GM18505 (cell line): ENCODE results near the gene MYO1B.

Experiments
- ATAC-seq: cut with Tn5 transposase; IDR thresholded peaks from one replicate; pipeline ENCODE4 v1.9.1; 2021; ENCODE audit not compliant: unreplicated experiment
- POLR2A ChIP-seq: IDR thresholded peaks from 4 replicates; pipeline ENCODE4 v1.6.1; 2011; ENCODE audit warnings: borderline replicate concordance; ENCODE audit not compliant: insufficient read depth, insufficient read length; ENCODE audit errors: extremely low read depth

The MYO1B gene

DNA sequence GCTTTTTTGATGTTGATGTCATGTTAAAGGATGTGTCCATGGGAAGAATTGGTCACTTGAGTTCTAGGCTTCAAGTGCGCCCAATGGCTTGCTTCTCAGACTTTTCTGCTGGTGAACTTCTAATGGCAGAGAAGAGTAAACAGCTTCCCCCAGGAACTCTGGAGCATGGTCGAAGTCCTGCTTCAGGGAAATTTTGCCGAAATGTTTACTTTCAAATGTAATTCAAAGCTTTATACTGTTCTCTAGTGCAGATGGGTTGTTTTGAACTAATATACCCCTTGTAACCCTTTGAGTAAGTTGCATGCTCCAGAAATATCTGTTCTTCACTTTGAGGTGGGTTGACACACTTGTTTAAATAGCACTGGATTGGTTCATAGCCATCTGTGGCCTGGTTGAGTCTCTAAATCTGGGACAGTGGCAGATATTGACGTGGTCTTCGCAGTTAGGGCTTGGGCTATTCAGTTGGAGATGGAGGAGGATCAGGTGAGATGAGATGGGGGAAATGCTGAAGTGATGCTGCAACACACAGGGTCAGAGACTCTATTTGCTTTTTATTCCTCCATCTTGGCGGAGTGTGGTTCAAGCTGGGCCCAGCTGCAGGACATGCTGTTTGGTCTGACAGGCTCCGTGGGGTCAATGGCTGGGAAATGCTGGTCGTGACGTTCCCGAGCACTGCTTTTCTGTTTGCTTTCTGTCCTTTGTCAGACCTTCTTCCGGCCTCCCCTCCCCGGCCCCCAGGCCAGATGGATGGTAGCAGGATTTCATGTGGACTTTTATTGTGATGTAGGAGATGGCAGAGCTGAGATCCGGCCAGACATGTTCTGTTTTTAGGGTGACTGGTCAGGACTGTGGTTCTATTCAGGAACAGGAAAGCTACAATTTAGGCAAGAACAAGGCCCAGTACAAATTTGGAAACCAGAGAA, 35.9 kb downstream of the MYO1B start:
- TF ChIP-seq POLR2A: no peak
- ATAC-seq: no peak

DNA sequence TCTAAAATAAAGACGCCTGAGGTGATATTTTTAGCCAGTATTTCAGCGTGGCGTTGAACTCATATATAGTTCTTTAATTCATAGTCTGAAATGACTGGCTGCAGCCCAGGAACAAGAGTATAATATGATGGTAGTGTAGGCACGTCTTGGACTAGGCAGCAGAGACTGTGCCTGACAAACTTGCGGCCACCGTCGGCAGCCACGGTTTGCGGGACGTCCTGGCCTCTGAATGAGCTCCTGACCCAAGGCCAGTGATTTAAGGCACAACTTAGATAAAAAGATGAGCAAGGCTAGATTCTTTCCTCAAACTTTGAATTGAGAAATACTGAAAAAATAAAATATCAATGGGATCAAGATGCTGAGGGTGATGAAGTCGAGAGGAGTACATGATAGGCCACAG, 40.0 kb downstream of the MYO1B start:
- TF ChIP-seq POLR2A: no peak
- no peak for ATAC-seq

DNA sequence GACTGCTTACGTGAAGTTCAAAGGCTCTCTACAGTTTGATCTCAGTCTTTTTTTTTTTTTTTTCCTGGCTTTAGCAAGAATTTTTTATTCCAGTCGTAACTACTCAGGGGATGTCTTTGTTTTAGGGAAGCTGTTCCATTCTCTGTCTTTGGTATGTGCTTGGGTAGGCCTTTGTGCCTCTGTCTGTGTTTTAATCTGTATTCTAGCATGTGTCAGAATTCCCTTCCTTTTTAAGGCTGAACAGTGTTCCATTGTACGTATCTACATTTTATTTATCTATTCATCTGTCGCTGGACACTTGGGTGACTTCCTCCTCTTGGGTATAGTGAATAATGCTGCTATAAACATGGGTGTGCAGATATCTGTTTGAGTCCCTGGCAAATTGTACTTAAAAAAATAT, 42.6 kb downstream of the MYO1B start:
- no peak for ATAC-seq
- no peak for TF ChIP-seq POLR2A

DNA sequence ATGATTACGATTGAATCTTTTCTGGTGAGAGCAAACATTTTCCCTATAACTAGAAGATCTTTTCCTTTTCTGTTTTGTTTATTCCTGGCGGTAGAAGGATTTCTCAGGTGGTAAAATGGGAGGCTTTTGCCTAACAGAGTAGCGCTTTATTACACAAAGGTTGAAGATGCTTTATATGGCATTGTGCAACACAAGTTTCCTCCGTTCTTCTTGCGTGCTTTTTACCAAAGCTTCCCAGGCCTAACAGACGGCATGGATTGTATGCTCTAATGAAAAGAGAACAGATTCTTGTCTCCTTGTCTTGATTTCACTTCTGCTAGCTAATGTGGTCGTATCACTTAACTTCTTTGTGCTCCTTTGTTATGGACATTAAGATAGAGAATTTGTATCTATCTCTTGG, 43.8 kb downstream of the MYO1B start:
- ATAC-seq: no peak
- TF ChIP-seq POLR2A: no peak

DNA sequence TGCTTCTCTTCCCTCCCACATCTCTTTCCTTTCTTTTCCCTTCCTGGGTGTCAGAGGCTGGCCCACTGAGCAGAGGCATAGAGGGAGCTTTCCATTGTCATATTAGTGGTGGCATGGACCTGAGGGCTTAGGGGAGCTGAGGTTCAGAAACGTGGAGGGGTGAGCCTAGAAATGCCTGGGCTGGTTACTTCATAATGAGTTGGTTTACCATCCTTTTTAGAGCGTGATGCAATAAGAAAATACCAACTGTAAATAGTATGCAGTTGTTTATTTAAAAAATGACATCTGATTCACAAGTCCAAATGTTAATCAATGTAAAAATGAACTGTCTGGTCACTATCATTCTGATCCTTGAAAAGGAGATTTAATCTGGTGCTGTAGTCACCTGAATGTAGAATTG, 46.3 kb downstream of the MYO1B start:
- ATAC-seq: no peak
- TF ChIP-seq POLR2A: no peak

DNA sequence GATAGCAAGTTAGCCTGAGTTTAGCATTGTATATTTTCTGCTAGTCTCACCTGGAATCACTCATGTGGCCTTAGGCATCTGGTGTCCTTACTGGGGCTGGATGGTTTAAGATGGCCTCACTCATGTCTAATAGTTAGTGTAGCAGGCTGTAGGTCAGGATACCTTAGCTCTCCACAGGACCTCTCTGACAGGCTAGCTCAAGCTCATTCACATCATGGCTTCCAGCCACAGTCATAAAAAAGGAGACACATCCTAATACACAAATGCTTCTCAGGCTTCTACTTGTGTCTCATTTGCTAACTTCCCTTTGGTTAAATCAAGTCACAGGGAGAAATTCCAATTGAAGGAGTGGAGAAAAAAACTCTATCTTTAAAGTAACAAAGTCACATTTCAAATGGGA, 47.7 kb downstream of the MYO1B start:
- TF ChIP-seq POLR2A: no peak

DNA sequence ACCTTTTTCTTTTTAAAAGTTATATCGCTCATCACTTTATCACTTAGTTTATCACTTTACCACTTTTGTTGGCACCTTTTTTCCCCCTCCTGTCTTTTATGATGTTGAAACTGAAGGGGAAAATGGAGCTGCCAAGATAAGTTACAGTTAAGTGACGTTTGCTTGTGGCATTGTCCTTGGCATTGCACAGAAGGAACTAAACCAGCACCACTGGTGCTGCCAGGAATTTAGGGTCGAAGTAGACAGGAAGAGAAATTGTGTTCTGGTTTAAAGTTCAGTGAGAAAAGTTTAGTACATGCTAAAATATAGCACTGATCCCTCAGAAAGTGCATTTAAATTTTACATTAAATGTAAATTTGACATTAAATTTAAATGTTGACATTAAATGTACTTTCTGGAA, 49.9 kb downstream of the MYO1B start:
- TF ChIP-seq POLR2A: no peak
- ATAC-seq: no peak

More for the DNA sequence above, 47.7 kb downstream of the MYO1B start:
- ATAC-seq: no peak

DNA sequence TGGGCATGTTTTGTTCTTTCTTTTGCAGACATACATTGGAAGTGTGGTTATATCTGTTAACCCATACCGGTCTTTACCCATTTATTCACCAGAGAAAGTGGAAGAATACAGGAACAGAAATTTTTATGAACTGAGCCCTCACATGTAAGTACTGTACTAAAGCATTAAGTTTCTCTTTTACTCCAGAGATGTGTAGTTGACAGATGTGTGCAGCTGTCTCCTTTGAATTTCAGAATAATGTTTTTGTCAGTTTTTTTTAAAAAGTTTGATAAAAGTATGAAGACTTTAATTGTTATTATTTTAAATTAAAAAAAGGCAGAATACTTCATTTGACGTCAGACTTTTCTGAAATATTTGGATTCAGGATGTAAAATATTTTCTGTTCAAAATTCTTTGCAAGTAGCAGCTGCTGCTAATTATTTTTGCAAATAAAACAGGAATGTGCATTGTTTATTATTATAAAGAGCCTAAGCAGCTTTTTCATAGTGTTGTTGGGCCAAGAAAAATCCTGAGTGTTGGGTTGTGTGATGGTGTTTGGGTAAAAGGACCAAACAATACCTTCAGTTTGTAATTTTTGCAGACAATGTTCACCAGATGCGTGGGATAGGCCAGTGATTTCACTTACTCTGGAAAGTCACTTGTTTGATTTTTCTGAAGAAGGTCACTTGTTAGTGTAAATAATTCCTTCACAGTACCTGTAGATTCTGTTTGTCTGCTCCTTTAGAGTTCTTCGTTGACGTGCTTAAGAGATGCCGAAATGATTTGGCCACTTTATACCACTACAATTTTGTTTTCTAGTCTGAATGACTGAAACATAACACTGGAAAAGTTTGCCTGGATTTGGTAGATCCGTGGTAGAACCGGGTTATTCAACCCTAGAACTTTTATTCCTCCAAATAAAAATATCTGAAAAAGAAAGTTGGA, 51.1 kb downstream of the MYO1B start:
- no peak for ATAC-seq
- no peak for TF ChIP-seq POLR2A

DNA sequence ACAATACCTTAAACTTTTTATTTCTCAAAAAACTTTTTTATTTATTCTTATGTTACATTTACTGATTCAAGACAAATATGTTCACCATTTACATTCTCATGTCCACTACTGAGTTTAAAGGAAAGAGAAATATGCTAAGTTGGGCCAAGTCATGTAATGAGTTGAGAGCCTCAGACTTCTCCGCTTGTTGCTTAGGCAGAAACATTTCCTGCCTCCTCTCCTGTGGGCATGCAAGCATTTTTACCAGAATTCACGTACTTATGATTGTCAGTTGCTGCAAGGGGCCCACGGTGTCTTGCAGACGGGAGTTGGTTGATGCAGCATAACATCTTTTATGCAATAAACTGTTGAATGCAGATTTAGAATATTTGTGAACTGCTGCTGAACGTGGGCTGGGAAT, 51.8 kb downstream of the MYO1B start:
- no peak for ATAC-seq
- no peak for TF ChIP-seq POLR2A

DNA sequence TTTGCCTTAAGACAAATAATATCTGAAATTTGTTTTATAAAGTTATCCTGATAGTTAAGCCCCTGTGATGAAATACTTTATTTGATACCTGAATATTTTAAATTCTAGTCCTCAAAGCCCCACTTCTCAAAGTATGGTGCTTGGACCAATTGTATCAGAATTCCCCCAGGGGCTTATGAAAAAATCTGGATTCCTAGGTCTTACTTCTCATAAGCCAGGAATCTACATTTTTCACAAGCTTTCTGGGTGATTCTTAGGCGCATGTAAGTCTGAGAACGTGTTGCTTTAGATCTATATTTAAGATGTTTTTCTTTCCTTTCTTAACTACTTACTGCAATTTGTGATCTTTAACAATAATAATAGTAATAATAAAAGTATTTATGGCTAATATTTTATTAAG, 53.1 kb downstream of the MYO1B start:
- ATAC-seq: no peak
- TF ChIP-seq POLR2A: no peak

DNA sequence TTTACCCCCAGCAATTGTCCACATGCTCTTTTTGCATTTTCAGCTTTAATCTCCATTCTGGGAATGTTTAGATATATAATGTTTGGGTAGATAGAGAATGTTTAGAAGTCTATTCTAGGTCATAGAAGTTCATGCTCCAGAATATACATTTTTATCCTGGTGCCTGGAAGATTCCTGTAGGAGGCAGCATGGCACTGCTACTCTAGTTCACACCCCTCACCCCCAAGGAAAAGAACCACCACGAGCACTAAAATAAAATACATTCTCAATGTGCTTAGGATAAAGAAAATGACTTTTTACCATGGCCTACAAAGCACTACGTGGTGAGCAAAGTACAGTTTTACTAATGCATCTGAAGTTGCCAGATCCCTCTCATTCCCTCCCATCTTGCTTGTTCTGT, 53.8 kb downstream of the MYO1B start:
- no peak for ATAC-seq
- no peak for TF ChIP-seq POLR2A

DNA sequence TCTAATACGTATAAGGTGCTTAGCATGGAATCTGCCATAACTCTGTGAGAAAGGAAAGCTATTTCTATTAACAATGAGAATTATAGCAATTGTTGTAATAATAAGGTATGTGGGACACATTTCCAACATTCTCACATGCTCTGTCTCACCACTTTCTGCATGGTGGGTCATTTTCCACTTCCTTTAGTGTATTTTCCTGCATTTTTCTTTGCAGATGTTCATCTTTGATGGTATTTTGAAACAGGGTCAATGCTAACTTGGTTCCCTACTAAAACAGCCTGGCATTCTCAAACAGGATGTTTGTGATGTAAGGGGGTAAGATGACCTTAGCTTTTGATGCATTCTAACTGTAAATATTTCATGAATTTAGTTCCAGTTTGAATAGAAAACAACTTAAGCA, 54.7 kb downstream of the MYO1B start:
- ATAC-seq: no peak
- no peak for TF ChIP-seq POLR2A

DNA sequence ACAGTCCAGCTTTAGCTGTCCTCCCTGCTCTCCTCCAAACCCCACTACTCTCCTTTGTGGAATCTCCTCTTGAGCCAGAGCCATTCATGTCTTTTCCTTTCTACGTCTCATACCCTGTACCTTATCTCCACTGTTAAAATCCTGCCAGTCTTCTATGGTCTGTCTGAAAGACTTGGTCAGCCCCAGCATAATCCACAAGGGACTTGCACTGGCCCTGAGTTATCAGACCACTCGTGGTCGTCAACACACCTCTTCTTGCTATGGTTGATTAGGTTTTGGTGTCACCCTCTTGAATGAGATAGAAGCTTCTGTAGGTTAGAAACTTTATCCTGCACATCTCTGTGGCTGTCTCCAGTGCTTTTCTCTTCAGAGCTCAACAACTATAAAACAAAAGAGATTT, 56.8 kb downstream of the MYO1B start:
- no peak for TF ChIP-seq POLR2A
- ATAC-seq: no peak
